Islet precursor cell (in vitro differentiated cells): ENCODE results near the gene OSCP1.

Experiments used
- DNase-seq: peaks from one replicate; pipeline ENCODE4 v3.0.0-alpha.2; 2018

OSCP1 gene

GRCh38 chr1:36380782-36381181, 69.5 kb downstream of the OSCP1 start:
- no peak for DNase-seq

GRCh38 chr1:36380143-36380619, 70.1 kb downstream of the OSCP1 start:
- DNase-seq, result no peak

GRCh38 chr1:36377791-36378492, 72.3 kb downstream of the OSCP1 start:
- no peak for DNase-seq

- no peak for DNase-seq
These were observed 77.6 kb downstream of the OSCP1 start for GRCh38 chr1:36372617-36373016.

GRCh38 chr1:36369061-36369861, 81.0 kb downstream of the OSCP1 start:
- peak; percentile 84 for DNase-seq
